ENCODE data around the gene GPR39. TPM values are rescaled to one million over a fixed set of nuclear protein-coding genes. Genes with fewer than 3 reads are reported as not detected.

The GPR39 gene
- polyA plus RNA-seq, 1 donor from 2014 or later: 1.1 TPM

DNA sequence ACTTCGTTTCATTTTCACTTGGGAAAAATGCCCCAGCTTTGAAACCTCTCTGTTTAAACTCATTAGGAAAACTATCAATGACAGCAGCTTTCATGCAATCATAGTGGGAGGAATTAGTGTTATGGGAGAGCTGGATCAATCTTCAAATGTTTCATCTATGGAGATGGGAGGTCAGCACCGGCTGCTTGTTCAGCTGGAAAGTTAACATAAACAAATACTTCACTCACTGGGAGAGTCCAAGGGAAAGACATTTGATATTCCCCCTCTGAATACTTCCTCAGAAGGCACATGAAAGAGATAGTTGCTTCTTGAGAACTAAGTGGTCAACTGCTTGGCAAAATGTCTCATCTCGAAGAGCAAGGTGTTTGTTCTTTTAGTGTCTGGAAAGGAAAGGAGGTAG lies 246.1 kb downstream of the GPR39 start:
- H2AFZ ChIP-seq (ENCODE audit: low read depth, low read length): no peak overlapping the region
- no peak overlapping the region for H3K4me2 ChIP-seq (ENCODE audit: low read length)
- no peak overlapping the region for H3K9ac ChIP-seq (ENCODE audit: low read length)
- peaks cover 10% of the 10 kb centered on the region for H3K36me3 ChIP-seq (ENCODE audit: insufficient read depth, low read length)
- H3K27me3 ChIP-seq (ENCODE audit: insufficient read depth, low read depth, low read length): no peaks in the 10 kb centered on the region
- no peaks in the 10 kb centered on the region for H3K9me2 ChIP-seq (ENCODE audit: insufficient read depth, low read length)
- H3K27ac ChIP-seq (ENCODE audit: low read length): no peak overlapping the region
- peaks cover 11% of the 10 kb centered on the region for H3K79me2 ChIP-seq (replicated peaks; ENCODE audit: insufficient read depth, low read length)
- TF ChIP-seq EP300 (conservative IDR thresholded peaks at IDR 0.05; ENCODE audit: poor library complexity, severe bottlenecking) (no peak), RAD21 (conservative IDR thresholded peaks at IDR 0.05) (no peak), MXI1 (conservative IDR thresholded peaks at IDR 0.05; ENCODE audit: poor library complexity, severe bottlenecking) (no peak), POLR2AphosphoS5 (IDR thresholded peaks at IDR 0.05) (no peak), TAF1 (IDR thresholded peaks at IDR 0.05; ENCODE audit: low read depth) (no peak), SMC3 (conservative IDR thresholded peaks at IDR 0.05; ENCODE audit: poor library complexity) (no peak), EZH2 (IDR thresholded peaks at IDR 0.05; ENCODE audit: borderline replicate concordance, insufficient read depth, low read length, poor library complexity, severe bottlenecking) (no peak)
- TF ChIP-seq, protein P1, sequence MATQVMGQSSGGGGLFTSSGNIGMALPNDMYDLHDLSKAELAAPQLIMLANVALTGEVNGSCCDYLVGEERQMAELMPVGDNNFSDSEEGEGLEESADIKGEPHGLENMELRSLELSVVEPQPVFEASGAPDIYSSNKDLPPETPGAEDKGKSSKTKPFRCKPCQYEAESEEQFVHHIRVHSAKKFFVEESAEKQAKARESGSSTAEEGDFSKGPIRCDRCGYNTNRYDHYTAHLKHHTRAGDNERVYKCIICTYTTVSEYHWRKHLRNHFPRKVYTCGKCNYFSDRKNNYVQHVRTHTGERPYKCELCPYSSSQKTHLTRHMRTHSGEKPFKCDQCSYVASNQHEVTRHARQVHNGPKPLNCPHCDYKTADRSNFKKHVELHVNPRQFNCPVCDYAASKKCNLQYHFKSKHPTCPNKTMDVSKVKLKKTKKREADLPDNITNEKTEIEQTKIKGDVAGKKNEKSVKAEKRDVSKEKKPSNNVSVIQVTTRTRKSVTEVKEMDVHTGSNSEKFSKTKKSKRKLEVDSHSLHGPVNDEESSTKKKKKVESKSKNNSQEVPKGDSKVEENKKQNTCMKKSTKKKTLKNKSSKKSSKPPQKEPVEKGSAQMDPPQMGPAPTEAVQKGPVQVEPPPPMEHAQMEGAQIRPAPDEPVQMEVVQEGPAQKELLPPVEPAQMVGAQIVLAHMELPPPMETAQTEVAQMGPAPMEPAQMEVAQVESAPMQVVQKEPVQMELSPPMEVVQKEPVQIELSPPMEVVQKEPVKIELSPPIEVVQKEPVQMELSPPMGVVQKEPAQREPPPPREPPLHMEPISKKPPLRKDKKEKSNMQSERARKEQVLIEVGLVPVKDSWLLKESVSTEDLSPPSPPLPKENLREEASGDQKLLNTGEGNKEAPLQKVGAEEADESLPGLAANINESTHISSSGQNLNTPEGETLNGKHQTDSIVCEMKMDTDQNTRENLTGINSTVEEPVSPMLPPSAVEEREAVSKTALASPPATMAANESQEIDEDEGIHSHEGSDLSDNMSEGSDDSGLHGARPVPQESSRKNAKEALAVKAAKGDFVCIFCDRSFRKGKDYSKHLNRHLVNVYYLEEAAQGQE (IDR thresholded peaks at IDR 0.05; ENCODE audit: borderline replicate concordance): no peak
- TF ChIP-seq, protein P2, sequence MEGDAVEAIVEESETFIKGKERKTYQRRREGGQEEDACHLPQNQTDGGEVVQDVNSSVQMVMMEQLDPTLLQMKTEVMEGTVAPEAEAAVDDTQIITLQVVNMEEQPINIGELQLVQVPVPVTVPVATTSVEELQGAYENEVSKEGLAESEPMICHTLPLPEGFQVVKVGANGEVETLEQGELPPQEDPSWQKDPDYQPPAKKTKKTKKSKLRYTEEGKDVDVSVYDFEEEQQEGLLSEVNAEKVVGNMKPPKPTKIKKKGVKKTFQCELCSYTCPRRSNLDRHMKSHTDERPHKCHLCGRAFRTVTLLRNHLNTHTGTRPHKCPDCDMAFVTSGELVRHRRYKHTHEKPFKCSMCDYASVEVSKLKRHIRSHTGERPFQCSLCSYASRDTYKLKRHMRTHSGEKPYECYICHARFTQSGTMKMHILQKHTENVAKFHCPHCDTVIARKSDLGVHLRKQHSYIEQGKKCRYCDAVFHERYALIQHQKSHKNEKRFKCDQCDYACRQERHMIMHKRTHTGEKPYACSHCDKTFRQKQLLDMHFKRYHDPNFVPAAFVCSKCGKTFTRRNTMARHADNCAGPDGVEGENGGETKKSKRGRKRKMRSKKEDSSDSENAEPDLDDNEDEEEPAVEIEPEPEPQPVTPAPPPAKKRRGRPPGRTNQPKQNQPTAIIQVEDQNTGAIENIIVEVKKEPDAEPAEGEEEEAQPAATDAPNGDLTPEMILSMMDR (IDR thresholded peaks at IDR 0.05; ENCODE audit: poor library complexity, severe bottlenecking): no peak
- no peaks in the 10 kb centered on the region for H3K9me3 ChIP-seq (ENCODE audit: low read length)
- H3F3A ChIP-seq (ENCODE audit: insufficient read depth, low read length, poor library complexity, severe bottlenecking): peaks cover 4% of the 10 kb centered on the region
- no peaks in the 10 kb centered on the region for H4K20me1 ChIP-seq (ENCODE audit: insufficient read depth)
- no peak overlapping the region for H3K4me3 ChIP-seq (ENCODE audit: low read length)

DNA sequence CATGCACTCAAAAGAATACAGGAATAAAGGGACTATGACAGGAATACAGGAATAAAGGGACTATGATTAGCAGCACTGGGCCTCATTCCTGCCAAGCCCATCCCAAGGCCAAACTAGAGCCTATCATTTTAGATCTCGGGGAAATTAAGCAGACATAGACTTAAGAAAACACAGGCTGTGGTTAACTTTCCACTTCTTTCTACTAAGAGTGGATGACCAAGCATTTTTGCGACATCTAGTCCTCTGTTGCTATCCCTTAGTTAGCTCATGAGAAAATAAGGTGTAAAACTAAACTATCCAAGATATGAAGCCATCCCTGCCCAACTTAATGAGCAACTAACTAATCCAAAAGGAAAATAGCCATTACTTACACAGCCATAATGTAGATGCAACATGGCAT lies 247.5 kb downstream of the GPR39 start:
- Histone ChIP-seq H3K9me3 (ENCODE audit: low read length) (no peaks in the 10 kb centered on the region), H3K9ac (ENCODE audit: low read length) (no peak overlapping the region), H3K36me3 (ENCODE audit: insufficient read depth, low read length) (no peaks in the 10 kb centered on the region), H3F3A (ENCODE audit: insufficient read depth, low read length, poor library complexity, severe bottlenecking) (peaks cover 4% of the 10 kb centered on the region), H3K4me3 (ENCODE audit: low read length) (peak overlapping the region; percentile 19), H3K27me3 (ENCODE audit: insufficient read depth, low read depth, low read length) (no peaks in the 10 kb centered on the region), H3K9me2 (ENCODE audit: insufficient read depth, low read length) (no peaks in the 10 kb centered on the region), H2AFZ (ENCODE audit: low read depth, low read length) (no peak overlapping the region), H3K4me2 (ENCODE audit: low read length) (no peak overlapping the region), H3K79me2 (replicated peaks; ENCODE audit: insufficient read depth, low read length) (peaks cover 11% of the 10 kb centered on the region), H3K27ac (ENCODE audit: low read length) (no peak overlapping the region), H4K20me1 (ENCODE audit: insufficient read depth) (no peaks in the 10 kb centered on the region)
- no peak for TF ChIP-seq SMC3 (conservative IDR thresholded peaks at IDR 0.05; ENCODE audit: poor library complexity)
- TF ChIP-seq, protein P2 (IDR thresholded peaks at IDR 0.05; ENCODE audit: poor library complexity, severe bottlenecking): no peak
- TF ChIP-seq EZH2 (IDR thresholded peaks at IDR 0.05; ENCODE audit: borderline replicate concordance, insufficient read depth, low read length, poor library complexity, severe bottlenecking): no peak
- no peak for TF ChIP-seq TAF1 (IDR thresholded peaks at IDR 0.05; ENCODE audit: low read depth)
- TF ChIP-seq, protein P1 (IDR thresholded peaks at IDR 0.05; ENCODE audit: borderline replicate concordance): no peak
- TF ChIP-seq EP300 (conservative IDR thresholded peaks at IDR 0.05; ENCODE audit: poor library complexity, severe bottlenecking): no peak
- TF ChIP-seq POLR2AphosphoS5 (IDR thresholded peaks at IDR 0.05): no peak
- TF ChIP-seq MXI1 (conservative IDR thresholded peaks at IDR 0.05; ENCODE audit: poor library complexity, severe bottlenecking): no peak
- no peak for TF ChIP-seq RAD21 (conservative IDR thresholded peaks at IDR 0.05)
